GOT3 (cell line): ENCODE data around the gene HELLS.
"Not testable (repeated sequence)": the region's sequence is repeated elsewhere in the genome, so short reads cannot be mapped to it uniquely, and the experiment has no call there.

Experiments used
- DNase-seq: peaks from one replicate; lab custom pipeline; 2025; ENCODE audit warnings: mixed read lengths; lab: John Stamatoyannopoulos, UW

The HELLS gene

DNA sequence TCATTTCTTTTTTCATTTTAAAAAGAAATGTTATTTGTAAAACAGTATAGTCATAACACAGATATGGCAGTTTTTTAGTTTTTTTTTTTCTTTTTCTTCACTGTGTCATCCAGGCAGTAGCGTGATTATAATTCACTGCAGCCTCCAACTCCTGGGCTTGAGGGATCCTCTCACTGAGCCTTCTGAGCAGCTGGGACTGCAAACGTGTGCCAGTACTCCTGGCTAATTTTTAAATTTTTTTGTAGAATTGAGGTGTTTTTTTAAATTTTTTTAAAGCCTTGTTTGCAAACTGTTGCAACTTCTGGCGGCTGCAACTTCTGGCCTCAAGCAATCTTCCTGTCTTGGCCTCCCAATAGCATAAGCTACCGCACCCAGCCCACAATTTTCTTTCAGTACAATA lies 63.0 kb downstream of the HELLS start:
- DNase-seq, result no peak

- DNase-seq, result no peak
Observed at GRCh38 chr10:94614558-94614957, 69.0 kb downstream of the HELLS start.

DNA sequence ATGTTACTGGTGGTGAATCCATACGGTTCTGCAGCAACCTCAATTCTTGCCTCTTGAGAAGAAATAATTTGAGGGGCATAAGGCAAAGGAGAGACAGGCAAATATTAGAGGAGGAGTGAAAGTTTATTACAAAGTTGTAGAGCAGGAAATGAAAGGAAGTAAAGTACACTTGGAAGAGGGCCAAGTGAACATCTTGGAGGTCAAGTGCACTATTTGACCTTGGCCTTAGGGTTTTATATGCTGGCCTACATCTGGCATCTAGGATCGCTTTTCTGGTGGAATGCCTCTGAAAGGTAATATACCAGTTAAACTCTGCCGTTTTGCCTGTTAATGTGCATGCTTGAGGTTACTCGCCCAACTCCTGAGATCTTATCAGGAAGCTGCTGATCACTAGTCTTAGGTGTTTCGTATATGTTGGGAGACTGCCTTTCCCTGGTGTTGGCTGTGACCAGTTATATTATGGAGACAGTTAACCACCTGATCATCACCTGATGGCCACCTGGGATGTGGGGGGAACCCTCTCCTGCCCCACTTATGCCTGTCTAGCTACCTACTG lies 71.9 kb downstream of the HELLS start:
- no peak for DNase-seq

GRCh38 chr10:94622666-94623205 lies 77.1 kb downstream of the HELLS start:
- DNase-seq, result no peak

- DNase-seq, result no peak
Observed at GRCh38 chr10:94623572-94623971, 78.0 kb downstream of the HELLS start.

- DNase-seq, result no peak
Observed at GRCh38 chr10:94626476-94626875, 80.9 kb downstream of the HELLS start.

DNA sequence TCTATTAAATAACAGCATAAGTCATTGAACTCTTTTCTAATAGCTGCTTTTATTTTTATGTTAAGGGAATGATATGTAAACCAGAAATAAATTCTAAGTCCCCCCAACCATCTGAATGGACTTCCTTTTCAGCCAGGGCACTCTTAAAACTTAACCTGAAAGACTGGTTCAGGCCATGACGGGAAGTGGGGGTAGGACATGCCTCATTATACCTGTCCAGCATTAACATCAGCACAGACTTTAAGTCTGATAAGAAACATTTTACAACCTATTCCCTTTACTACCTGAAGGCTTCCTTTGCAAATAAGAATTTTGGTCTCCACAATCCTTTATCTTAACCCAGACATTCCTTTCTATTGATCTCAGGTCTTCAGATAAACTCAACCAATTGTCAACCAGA lies 81.9 kb downstream of the HELLS start:
- no peak for DNase-seq

DNA sequence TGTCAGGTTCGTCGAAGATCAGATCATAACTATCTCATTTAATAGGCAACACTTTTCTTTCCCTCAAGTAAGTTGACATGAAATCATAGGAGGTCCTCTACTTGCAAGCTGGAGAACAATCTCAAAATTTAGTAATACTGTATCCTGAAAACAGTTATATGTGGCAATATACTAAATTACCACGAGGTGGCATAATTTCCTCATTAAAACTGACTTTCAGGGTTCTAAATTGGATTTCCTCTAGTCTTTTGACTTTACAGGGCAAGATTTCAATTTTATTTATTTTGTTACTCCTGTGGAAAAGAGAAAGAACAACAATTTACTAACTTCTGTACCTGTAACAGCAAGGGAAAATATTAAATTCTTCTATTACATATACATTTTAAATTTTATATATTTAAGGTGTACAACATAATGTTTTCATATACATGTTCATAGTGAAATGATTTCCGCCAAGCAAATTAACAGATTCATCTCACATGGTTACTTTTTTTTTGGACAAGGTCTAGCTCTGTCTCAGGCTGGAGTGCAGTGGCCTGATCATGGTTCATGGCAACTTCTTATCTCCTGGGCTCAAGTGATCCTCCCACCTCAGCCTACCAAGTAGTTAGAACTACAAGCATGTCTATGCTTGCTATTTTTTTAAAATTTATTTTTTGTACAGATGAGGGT lies 84.6 kb downstream of the HELLS start:
- DNase-seq, result no peak

DNA sequence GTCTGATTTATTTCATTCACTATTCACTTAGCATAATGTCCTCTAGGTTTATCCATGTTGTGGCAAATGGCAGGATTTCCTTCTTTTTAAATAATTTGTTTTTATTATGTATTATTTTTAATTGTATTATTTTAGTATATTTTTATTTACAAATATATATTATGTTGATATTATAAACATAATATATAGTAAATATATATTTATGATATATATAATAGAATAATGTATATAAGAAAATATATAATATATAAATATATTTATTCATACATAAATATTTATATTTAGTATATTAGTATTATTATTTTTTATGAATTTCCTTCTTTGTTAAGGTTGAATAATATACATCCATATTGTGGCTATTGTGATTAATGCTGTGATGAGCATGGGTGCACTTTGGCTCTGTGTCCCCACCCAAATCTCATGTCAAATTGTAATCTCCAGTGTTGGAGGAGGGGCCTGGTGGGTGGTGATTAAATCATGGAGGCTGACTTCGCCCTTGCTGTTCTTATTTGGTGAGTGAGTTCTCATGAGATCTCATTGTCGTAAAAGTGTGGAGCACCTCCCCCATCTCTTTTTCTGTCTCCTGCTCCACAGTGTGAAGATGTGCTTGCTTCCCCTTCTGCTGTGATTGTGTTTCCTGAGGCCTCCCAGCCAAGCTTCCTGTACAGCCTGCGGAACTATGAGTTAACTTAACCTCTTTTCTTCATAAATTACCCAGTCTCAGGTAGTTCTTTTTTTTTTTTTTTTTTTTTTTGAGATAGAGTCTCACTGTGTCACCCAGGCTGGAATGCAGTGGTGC lies 85.7 kb downstream of the HELLS start:
- DNase-seq, result no peak

- no peak for DNase-seq
Observed at GRCh38 chr10:94632954-94633353, 87.4 kb downstream of the HELLS start.

- not testable (repeated sequence) for DNase-seq
Observed at GRCh38 chr10:94638097-94638496, 92.5 kb downstream of the HELLS start.

GRCh38 chr10:94639902-94640301 lies 94.3 kb downstream of the HELLS start:
- no peak for DNase-seq

DNA sequence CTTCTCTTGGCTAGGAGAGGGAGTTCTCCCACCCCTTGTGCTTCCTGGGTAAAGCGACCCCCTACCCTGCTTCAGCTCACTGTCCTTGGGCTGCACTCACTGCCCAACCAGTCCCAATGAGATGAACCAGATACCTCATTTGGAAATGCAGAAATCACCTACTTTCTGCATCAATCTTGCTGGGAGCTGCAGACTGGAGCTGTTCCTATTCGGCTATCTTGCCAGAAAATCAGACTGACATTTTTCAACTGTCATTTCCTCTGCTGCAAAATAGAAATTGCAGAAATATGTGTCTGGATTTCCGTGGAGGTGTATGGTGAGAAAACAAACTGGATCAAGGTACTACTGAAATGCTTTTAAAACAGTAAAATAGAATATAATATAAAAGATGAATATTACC lies 95.0 kb downstream of the HELLS start:
- no peak for DNase-seq

- DNase-seq, result no peak
Observed at GRCh38 chr10:94641480-94641879, 95.9 kb downstream of the HELLS start.

DNA sequence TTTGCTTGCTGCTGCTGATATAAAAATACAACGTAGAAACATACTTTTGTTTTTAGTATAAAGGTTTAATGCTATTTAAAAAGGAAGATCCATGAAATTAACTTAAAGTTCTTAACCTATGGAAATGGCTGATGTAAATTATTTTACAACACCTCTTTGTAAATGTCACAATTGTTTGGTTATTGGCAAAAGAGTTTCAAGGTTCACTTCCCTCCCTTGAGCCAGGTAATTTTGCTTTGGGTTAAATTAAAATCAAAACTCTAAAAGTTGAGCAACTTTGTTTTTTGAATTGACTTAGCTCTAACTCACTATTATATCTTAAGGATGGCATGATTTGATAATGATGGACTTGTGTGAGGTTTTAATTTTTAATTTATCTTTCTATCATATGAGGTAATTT lies 98.8 kb downstream of the HELLS start:
- no peak for DNase-seq

DNA sequence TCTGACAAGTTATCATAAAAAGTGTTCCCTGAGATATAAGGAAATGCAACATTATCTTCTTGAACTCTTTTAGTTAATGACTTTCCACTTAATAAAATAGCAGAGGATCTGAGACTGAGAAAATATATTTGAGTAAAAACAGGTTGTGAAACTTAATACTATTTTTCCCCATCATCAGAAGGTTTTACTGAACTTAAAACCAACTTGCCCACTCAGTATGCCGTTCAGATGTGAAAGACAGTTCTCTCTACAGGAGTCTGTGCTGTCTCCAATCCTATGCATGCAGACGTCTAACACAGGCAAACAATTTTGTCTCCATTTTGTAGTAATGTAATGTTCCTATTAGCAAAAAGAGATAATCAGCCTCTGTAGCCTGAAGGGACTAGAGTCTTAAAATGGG lies 99.7 kb downstream of the HELLS start:
- DNase-seq, result no peak
